HG03103 (cell line): Measurements from ENCODE around the gene PLEKHA5.
"Not testable (repeated sequence)": the region's sequence is repeated elsewhere in the genome, so short reads cannot be mapped to it uniquely, and the experiment has no call there.

ENCODE experiments used
- ATAC-seq: cut with Tn5 transposase; IDR thresholded peaks from one replicate; pipeline ENCODE4 v1.9.1; 2021; ENCODE audit warnings: low read depth; ENCODE audit not compliant: unreplicated experiment

Gene PLEKHA5

GRCh38 chr12:19161216-19161615 is 31.7 kb downstream of the PLEKHA5 start:
- ATAC-seq, result no peak

DNA sequence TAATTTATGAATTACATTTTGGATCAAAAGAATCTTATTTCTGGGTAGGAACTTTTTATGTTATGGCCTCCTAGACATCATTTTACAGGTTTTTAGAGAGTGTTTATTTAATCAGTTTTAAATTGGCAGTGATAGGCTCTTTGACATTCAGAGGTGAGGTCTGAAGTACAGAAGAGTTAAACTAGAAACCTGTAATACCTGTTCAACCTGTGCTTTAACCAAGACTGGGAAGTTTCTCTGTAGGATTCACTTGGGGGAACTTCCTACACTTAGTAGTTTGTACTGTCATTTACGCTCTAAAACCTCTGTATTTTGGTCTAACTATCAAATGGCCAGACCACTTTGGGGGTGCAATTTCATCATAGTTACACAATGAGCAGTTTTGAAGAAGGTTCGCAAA is 35.9 kb downstream of the PLEKHA5 start:
- ATAC-seq, result no peak

DNA sequence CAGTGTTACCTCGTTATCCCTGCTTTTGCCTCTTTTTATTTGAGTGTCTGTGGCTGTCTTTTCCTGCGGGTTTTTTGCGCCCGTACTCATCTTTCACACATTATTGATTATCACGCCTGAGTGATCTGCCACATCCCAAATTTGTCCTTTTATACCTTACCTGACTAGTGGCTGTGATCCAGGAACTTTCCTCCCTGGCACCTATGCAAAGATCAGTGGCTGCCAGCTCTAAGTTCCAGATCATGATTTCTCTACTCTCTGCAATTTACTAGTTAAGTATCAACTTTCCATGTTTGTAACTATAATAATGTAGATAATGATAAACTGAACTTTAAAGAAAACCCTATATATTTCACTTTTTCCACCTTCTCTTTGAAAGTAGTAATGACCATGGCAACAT is 36.9 kb downstream of the PLEKHA5 start:
- ATAC-seq, result no peak

GRCh38 chr12:19166956-19167355 is 37.4 kb downstream of the PLEKHA5 start:
- ATAC-seq, result no peak

GRCh38 chr12:19167708-19168107 is 38.2 kb downstream of the PLEKHA5 start:
- ATAC-seq, result no peak

DNA sequence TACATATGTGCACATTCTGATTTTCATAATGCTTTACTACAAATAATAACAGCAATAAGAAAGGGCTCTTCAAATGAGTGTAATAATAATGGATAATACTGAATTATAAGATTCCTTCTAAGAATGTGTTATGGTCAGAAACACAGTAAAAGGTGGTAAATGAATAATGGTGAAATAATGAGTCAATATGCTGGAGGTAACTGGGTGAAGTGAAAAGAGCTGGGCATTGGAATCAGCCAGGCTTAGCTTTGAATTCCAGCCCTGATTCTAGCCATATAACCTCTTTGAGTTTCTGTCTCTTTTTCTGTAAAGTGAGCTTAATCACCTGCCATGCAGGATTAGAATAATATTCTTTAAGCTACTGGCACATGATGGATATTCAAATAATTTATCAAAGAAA is 39.1 kb downstream of the PLEKHA5 start:
- no peak for ATAC-seq

- no peak for ATAC-seq
These were observed 39.7 kb downstream of the PLEKHA5 start for GRCh38 chr12:19169222-19169621.

- not testable (repeated sequence) for ATAC-seq
These were observed 40.8 kb downstream of the PLEKHA5 start for GRCh38 chr12:19170286-19170685.

GRCh38 chr12:19171731-19172130 is 42.2 kb downstream of the PLEKHA5 start:
- ATAC-seq, result no peak

DNA sequence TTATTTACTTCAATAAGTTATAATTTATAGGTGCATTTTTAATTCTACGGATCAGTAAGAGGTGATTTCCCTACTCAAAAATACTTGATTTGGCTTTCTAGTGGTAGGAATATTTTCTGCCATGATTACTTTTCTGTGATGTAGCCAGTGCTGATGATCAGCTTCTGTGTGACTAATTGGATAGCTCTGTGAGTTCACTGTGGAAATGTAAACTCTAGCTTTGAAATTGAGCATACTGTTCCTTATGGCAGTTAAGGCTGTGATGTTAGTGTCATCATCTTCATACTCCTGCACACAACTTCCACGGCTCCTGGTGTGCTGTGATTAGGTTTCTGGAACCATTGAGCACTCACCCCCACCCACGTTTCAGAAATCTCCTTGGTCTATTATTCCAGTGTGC is 48.2 kb downstream of the PLEKHA5 start:
- no peak for ATAC-seq

DNA sequence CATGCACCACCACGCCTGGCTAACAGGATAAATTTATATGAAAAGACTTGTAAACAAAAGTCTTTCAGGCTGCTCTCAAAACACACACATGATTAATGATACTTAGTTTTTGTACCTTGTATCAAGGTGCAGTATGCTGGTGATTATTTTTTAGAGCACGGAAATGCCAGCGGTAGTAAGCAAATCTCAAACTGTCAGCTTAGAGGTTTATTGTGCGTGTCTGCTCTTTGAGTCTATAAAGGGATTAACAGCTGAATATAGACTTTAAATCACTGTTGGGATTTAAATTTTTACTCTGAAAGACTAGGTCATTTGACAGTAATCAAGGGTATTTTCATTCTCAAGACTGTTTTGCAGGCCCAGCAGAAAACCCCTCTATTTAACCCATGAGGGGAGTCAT is 50.5 kb downstream of the PLEKHA5 start:
- no peak for ATAC-seq

- ATAC-seq, result no peak
These were observed 52.3 kb downstream of the PLEKHA5 start for GRCh38 chr12:19181666-19182426.

GRCh38 chr12:19183121-19183838 is 53.7 kb downstream of the PLEKHA5 start:
- ATAC-seq, result no peak

DNA sequence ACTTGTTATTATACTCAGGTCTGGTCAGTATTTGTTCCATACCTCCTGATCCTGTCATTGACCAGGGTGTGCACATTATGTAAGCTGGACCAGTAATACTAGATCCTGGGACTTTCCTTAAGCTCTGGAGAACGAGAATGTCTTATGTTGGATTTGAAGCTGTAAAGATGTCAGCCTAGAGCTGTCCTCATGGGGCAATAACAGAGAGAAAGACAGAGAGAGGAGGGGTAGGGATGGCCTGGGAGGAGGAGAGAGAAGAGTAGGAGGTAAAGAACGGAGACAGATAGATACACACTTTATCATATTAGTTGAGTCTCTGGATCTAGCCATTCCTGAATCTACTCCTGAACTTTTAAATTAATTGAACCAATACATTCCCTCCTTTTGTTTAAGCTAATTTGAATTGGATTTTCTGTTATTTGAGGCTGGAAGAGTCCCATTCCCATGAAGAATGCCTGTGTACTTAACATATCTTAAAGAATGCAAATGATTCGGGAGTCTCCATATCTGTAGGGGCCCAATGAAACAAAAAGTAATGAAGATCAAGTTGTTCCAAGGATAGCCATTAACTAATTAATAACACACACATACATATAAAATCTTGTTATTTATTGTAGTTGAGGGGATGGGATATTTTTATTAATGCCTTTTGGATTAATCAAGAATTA is 55.9 kb downstream of the PLEKHA5 start:
- ATAC-seq, result no peak

DNA sequence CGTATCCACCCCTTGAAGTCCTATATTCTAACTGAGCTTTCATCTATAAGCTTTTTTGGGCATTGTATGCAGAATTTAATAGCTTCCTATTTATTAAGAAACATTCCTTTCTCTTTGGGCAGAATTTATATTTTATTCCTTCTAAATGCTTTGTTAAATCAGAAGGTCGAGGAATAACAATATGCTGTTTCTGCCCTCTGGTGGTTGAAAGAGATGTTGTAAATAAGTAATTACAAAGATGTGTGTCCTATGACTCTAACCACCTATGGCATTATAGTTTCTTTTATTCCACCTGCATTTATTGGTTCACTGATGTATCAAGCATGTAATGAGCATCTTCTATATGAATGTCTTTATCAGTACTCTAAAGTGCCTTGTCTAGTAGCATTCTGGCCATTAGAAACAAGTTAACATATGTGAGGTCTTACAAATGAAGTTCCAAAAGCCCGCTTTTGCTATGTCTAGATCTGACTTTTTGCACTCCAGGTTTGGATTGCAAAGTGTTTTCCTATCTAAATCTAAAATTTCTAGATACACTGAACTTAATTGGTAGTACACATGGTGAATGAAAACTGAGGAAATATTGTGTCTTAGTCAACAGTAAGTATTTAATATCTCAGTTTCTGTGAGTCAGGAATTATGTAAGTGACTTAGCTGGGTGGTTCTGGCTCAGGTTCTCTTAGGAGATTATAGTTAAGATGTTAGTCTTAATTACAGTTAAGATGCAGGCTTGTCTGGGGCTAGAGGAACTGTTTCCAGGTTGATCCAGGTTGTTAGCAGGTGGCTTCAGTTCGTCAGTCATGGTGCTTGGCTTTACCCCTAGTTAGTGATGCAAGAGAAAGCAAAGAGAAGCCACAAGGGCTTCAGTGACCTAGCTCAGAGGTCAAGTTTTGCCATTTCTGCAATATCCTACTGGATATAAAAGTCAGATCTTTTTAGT is 57.5 kb downstream of the PLEKHA5 start:
- no peak for ATAC-seq

GRCh38 chr12:19189522-19189921 is 60.0 kb downstream of the PLEKHA5 start:
- no peak for ATAC-seq

GRCh38 chr12:19190292-19191031 is 60.9 kb downstream of the PLEKHA5 start:
- ATAC-seq, result no peak

DNA sequence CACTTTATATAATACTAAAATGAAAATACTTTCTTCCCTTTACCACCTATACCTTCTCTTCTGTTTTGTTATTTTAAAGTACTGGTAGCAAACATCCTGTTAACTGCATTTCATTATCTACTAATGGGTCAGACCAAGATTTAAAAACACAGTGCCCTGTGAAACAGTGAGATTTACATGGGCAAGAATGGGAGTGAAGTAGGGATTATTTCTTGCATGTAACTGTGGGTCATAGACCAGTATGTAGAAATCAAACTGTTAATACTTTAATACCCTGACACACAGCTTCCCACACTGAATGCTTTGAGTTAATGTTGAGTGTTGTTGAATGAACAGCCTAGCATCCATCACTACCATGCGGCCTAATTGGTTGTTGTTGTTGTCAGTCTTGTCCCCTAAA is 61.6 kb downstream of the PLEKHA5 start:
- ATAC-seq, result no peak

DNA sequence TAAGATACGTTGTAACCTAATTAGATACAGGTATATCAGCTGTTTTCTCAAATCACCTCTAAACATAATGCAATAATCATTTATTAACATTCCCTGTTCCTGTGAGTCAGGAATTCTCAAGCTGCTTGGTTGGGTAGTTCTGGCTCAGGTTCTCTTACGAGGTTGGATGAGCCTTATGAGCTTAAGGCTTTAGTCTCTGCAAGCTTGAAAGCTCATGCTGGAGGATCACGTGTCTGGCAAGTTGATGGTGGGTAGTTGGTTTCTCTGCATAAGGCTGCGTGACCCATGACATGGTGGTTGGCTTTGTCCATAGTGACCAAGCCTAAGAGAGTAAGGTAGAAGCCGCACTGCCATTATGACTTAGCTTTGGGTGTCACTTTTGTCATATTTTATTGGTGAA is 62.0 kb downstream of the PLEKHA5 start:
- no peak for ATAC-seq

GRCh38 chr12:19192710-19193109 is 63.2 kb downstream of the PLEKHA5 start:
- ATAC-seq, result no peak
